HL-60 (cell line): ENCODE measurements around the gene CDA.

ENCODE experiments used
- CTCF ChIP-seq: IDR thresholded peaks from one replicate; pipeline ENCODE4 v1.5.1; 2011; ENCODE audit warnings: low read length, control low read depth, inconsistent platforms; ENCODE audit not compliant: insufficient read depth
- GABPA ChIP-seq: IDR thresholded peaks from 2 replicates; pipeline ENCODE4 v1.6.1; 2012; ENCODE audit warnings: low read depth
- TF ChIP-seq, protein P1 (sequence below): IDR thresholded peaks from 2 replicates; pipeline ENCODE4 v1.6.1; 2012; ENCODE audit warnings: low read depth; ENCODE audit not compliant: insufficient replicate concordance

DNA sequence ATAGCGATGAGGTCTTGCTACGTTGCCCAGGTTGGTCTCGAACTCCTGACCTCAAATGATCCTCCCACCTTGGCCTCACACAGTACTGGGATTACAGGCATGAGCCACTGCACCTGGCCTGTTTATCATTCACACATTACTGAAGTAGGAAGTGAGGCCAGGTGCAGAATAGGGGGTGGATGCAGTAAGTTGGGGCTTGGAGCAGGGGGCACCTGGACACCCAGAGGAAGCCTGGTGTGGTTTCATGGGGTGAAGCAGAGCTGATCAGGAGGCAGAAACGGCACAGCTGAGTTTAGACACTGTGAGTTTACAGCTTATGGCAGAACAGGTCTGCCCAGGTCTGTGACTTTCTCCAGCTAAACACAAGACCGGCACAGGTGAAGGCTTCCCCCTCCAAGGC, 4.9 kb downstream of the CDA start:
- TF ChIP-seq CTCF (no peak), GABPA (no peak)
- TF ChIP-seq, protein P1, sequence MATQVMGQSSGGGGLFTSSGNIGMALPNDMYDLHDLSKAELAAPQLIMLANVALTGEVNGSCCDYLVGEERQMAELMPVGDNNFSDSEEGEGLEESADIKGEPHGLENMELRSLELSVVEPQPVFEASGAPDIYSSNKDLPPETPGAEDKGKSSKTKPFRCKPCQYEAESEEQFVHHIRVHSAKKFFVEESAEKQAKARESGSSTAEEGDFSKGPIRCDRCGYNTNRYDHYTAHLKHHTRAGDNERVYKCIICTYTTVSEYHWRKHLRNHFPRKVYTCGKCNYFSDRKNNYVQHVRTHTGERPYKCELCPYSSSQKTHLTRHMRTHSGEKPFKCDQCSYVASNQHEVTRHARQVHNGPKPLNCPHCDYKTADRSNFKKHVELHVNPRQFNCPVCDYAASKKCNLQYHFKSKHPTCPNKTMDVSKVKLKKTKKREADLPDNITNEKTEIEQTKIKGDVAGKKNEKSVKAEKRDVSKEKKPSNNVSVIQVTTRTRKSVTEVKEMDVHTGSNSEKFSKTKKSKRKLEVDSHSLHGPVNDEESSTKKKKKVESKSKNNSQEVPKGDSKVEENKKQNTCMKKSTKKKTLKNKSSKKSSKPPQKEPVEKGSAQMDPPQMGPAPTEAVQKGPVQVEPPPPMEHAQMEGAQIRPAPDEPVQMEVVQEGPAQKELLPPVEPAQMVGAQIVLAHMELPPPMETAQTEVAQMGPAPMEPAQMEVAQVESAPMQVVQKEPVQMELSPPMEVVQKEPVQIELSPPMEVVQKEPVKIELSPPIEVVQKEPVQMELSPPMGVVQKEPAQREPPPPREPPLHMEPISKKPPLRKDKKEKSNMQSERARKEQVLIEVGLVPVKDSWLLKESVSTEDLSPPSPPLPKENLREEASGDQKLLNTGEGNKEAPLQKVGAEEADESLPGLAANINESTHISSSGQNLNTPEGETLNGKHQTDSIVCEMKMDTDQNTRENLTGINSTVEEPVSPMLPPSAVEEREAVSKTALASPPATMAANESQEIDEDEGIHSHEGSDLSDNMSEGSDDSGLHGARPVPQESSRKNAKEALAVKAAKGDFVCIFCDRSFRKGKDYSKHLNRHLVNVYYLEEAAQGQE = no peak
